ENCODE results near the gene CDX1.

DNA sequence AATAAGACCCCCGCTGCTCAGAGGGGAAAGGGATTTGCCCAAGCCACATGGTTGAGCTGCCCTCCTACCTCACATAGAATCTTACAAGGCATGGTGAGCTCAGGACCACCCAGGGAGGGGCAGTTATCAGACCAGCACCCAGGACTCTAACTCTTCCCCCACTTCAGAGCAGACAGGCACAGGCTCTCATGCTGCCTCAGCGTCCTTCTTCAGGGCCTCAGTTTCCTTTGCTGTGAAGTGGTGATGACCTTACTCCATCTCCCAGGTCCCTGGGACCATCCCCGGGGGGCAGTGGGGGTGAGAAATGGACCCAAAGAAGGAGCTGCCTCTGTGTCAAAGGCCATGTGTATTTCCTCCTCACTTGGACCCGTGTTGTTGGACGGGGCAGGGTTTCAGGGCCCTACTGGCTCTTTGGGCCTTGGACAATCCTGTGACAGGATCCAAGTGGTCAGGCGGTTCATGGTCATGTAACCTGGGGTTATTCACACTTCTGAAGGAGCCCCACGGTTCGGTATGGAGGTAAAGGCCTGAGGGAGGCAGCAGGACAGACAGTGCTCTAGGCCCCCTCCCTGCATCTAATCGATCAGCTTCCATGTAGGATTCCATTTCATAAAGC lies 48.5 kb upstream of the CDX1 start:
- TF ChIP-seq POLR2AphosphoS5 (IDR thresholded peaks at IDR 0.05; ENCODE audit: borderline replicate concordance, low read depth, low read length) (no peak), EZH2 (IDR thresholded peaks at IDR 0.05) (no peak)

Measured in SK-N-MC (cell line).